Suprapubic skin (tissue), 4 donors: Measurements from ENCODE around the gene HES1. TPM values are rescaled to one million over a fixed set of nuclear protein-coding genes. Genes with fewer than 3 reads are reported as not detected.

Experiments used
- DNase-seq, 2 donors: peaks; one replicate each; pipeline ENCODE4 v3.0.0-alpha.2; 2019; ENCODE audit warnings: low spot score in 2 of 2
- H3K27ac ChIP-seq: fragments of 200-600 bp; sonication (generic); one replicate; pipeline ENCODE4 v1.5.1; 2019
- H3K27me3 ChIP-seq: fragments of 200-600 bp; sonication (generic); one replicate; pipeline ENCODE4 v1.5.1; 2019
- H3K36me3 ChIP-seq: fragments of 200-600 bp; sonication (generic); one replicate; pipeline ENCODE4 v1.5.1; 2019
- H3K4me1 ChIP-seq: fragments of 200-600 bp; sonication (generic); one replicate; pipeline ENCODE4 v1.5.1; 2019
- H3K4me3 ChIP-seq: fragments of 200-600 bp; sonication (generic); one replicate; pipeline ENCODE4 v1.5.1; 2019; ENCODE audit warnings: mild to moderate bottlenecking
- H3K9me3 ChIP-seq: fragments of 200-600 bp; sonication (generic); one replicate; pipeline ENCODE4 v1.5.1; 2019
- CTCF ChIP-seq, 2 donors: fragments of 200-600 bp in 1 of 2; fragments of 450-650 bp in 1 of 2; sonication (generic) in 1 of 2; IDR thresholded peaks; one replicate each; pipeline ENCODE4 v1.5.1; 2016 to 2019; ENCODE audit warnings: antibody characterized with exemption in 2 of 2, mild to moderate bottlenecking in 1 of 2, moderate library complexity in 1 of 2
- EP300 ChIP-seq: sonication (generic); formaldehyde crosslinking; IDR thresholded peaks from one replicate; pipeline ENCODE4 v1.6.1; 2017; ENCODE audit warnings: antibody characterized with exemption
- POLR2A ChIP-seq, 2 donors: fragments of 450-650 bp; IDR thresholded peaks; one replicate each; pipeline ENCODE4 v1.6.1; 2017; ENCODE audit warnings: antibody characterized with exemption in 2 of 2, mild to moderate bottlenecking in 2 of 2, moderate library complexity in 2 of 2
- POLR2AphosphoS5 ChIP-seq, 3 donors: sonication (generic); formaldehyde crosslinking; IDR thresholded peaks; one replicate each; pipeline ENCODE4 v1.6.1; 2017; ENCODE audit warnings: antibody characterized with exemption in 3 of 3
- WGBS: methylation state at CpG from one replicate; pipeline ENCODE4 v1.1.5; 2018; 5-methylcytosine and 5-hydroxymethylcytosine counted together
- total RNA-seq, 4 donors: library from RNA; depleted of rRNA; stranded (reverse); fragments of >200 nt; gene quantifications; one replicate each; pipeline ENCODE4 v1.1.0, GENCODE V29; 2016

HES1 gene
- total RNA-seq, 4 donors from 2014 or later, result 128 to 206 (median 154) TPM

- TF ChIP-seq CTCF (IDR thresholded peaks at IDR 0.05) (no peak), POLR2A (IDR thresholded peaks at IDR 0.05) (no peak), EP300 (no peak), POLR2AphosphoS5 (IDR thresholded peaks at IDR 0.05) (no peak)
- no peak overlapping the region for H3K4me3 ChIP-seq
- H3K27ac ChIP-seq, result no peak overlapping the region
- H3K36me3 ChIP-seq, result no peaks in the 10 kb centered on the region
- H3K27me3 ChIP-seq, result no peaks in the 10 kb centered on the region
- 83% methylated on average over 1 of the region's 1 CpG for WGBS
- H3K9me3 ChIP-seq, result no peaks in the 10 kb centered on the region
- DNase-seq, result no peak
- peaks cover 5% of the 10 kb centered on the region for H3K4me1 ChIP-seq
Observed at GRCh38 chr3:194184801-194185200, 48.9 kb downstream of the HES1 start.

GRCh38 chr3:194185221-194185620, 49.3 kb downstream of the HES1 start:
- H3K9me3 ChIP-seq, result no peaks in the 10 kb centered on the region
- TF ChIP-seq POLR2A (IDR thresholded peaks at IDR 0.05), result no peak
- TF ChIP-seq POLR2AphosphoS5 (IDR thresholded peaks at IDR 0.05), result no peak
- no peak for TF ChIP-seq EP300
- TF ChIP-seq CTCF (IDR thresholded peaks at IDR 0.05), result no peak
- WGBS, result 86% methylated on average over 9 of the region's 9 CpGs
- H3K27ac ChIP-seq, result no peak overlapping the region
- no peaks in the 10 kb centered on the region for H3K36me3 ChIP-seq
- no peak overlapping the region for H3K4me3 ChIP-seq
- H3K4me1 ChIP-seq, result peaks cover 5% of the 10 kb centered on the region
- DNase-seq, result no peak
- no peaks in the 10 kb centered on the region for H3K27me3 ChIP-seq

GRCh38 chr3:194187233-194187944, 51.4 kb downstream of the HES1 start:
- H3K27ac ChIP-seq, result no peak overlapping the region
- 65% methylated on average over 7 of the region's 7 CpGs for WGBS
- no peaks in the 10 kb centered on the region for H3K9me3 ChIP-seq
- H3K36me3 ChIP-seq, result no peaks in the 10 kb centered on the region
- DNase-seq, result no peak
- H3K4me1 ChIP-seq, result peaks cover 5% of the 10 kb centered on the region
- TF ChIP-seq POLR2A (IDR thresholded peaks at IDR 0.05) (no peak), POLR2AphosphoS5 (IDR thresholded peaks at IDR 0.05) (no peak)
- H3K27me3 ChIP-seq, result no peaks in the 10 kb centered on the region
- no peak overlapping the region for H3K4me3 ChIP-seq

Other genes with a start within 250 kb of the HES1 start
- gene CPN2, start 215.2 kb downstream of the HES1 start, total RNA-seq, result not detected
- gene LRRC15, start 233.6 kb downstream of the HES1 start, total RNA-seq, result 10 to 100 TPM in 1 of 4 donors, 1 to 10 TPM in 2, not detected in 1; 5.6 to 23.7 (median 9.6) TPM